Measurements from ENCODE around the gene CNTRL. TPM values are rescaled to one million over a fixed set of nuclear protein-coding genes. Genes with fewer than 3 reads are reported as not detected.

The CNTRL gene
- total RNA-seq, 1 donor from 2014 or later, result 23.3 TPM

DNA sequence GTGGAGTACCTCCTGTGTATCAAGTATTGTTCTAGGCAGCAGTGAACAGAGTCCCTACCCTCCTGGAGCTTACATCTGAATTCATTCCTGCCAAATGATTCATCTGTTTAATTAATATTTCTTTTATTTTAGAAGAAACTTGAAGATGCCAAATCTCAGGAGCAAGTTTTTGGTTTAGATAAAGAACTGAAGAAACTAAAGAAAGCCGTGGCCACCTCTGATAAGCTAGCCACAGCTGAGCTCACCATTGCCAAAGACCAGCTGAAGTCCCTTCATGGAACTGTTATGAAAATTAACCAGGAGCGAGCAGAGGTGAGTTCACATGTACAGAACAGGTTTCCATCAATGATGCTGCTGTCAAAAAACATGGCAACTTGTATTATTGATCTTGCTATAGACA, 69.0 kb downstream of the CNTRL start:
- no peak for DNase-seq (ENCODE audit: low spot score in 2 of 2, unreplicated experiment in 2 of 2)
- no peaks in the 10 kb centered on the region for H3K27me3 Mint-ChIP-seq (ENCODE audit: low read depth)
- TF ChIP-seq, protein P1, sequence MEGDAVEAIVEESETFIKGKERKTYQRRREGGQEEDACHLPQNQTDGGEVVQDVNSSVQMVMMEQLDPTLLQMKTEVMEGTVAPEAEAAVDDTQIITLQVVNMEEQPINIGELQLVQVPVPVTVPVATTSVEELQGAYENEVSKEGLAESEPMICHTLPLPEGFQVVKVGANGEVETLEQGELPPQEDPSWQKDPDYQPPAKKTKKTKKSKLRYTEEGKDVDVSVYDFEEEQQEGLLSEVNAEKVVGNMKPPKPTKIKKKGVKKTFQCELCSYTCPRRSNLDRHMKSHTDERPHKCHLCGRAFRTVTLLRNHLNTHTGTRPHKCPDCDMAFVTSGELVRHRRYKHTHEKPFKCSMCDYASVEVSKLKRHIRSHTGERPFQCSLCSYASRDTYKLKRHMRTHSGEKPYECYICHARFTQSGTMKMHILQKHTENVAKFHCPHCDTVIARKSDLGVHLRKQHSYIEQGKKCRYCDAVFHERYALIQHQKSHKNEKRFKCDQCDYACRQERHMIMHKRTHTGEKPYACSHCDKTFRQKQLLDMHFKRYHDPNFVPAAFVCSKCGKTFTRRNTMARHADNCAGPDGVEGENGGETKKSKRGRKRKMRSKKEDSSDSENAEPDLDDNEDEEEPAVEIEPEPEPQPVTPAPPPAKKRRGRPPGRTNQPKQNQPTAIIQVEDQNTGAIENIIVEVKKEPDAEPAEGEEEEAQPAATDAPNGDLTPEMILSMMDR (IDR thresholded peaks at IDR 0.05; ENCODE audit: unreplicated experiment), result no peak
- H3K4me1 Mint-ChIP-seq, result peaks cover 16% of the 10 kb centered on the region
- no peak overlapping the region for H3K4me3 Mint-ChIP-seq
- H3K9me3 Mint-ChIP-seq, result no peaks in the 10 kb centered on the region
- peaks cover 57% of the 10 kb centered on the region for H3K36me3 Mint-ChIP-seq
- no peak overlapping the region for H3K27ac Mint-ChIP-seq

DNA sequence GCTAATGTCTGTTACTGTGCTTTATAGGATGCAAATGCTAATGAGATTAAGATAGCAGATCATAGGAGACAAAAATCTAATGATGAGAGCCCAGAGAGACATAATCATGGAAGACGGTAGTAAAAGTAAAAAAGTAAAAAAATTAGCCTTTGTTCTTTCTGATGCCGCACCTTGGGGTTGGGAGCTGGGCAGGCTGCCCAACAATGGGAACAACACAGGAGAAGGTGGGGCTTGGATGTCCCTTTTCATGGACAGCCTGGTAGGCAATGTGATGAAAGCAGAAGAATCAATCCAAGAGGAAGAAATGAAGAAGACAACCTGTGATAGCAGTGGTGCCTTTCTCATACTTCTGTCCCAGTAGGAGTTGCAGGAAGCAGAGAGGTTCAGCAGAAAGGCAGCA, 69.7 kb downstream of the CNTRL start:
- H3K27ac Mint-ChIP-seq, result no peak overlapping the region
- H3K27me3 Mint-ChIP-seq (ENCODE audit: low read depth), result no peaks in the 10 kb centered on the region
- TF ChIP-seq, protein P1 (IDR thresholded peaks at IDR 0.05; ENCODE audit: unreplicated experiment), result no peak
- H3K4me3 Mint-ChIP-seq, result no peak overlapping the region
- no peaks in the 10 kb centered on the region for H3K9me3 Mint-ChIP-seq
- no peak for DNase-seq (ENCODE audit: low spot score in 2 of 2, unreplicated experiment in 2 of 2)
- H3K36me3 Mint-ChIP-seq, result peaks cover 60% of the 10 kb centered on the region
- peaks cover 11% of the 10 kb centered on the region for H3K4me1 Mint-ChIP-seq

DNA sequence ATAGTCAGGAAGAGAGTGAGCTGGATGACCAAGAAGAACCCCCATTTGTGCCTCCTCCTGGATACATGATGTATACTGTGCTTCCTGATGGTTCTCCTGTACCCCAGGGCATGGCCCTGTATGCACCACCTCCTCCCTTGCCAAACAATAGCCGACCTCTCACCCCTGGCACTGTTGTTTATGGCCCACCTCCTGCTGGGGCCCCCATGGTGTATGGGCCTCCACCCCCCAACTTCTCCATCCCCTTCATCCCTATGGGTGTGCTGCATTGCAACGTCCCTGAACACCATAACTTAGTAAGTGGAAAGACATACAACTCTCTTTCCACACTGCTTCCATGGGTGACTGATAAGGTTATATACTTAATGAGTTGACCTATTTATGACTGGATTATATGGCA, 75.4 kb downstream of the CNTRL start:
- TF ChIP-seq, protein P1 (IDR thresholded peaks at IDR 0.05; ENCODE audit: unreplicated experiment), result no peak
- H3K4me1 Mint-ChIP-seq, result no peaks in the 10 kb centered on the region
- H3K36me3 Mint-ChIP-seq, result peaks cover 55% of the 10 kb centered on the region
- no peak overlapping the region for H3K27ac Mint-ChIP-seq
- H3K4me3 Mint-ChIP-seq, result no peak overlapping the region
- no peaks in the 10 kb centered on the region for H3K9me3 Mint-ChIP-seq
- no peak for DNase-seq (ENCODE audit: low spot score in 2 of 2, unreplicated experiment in 2 of 2)
- no peaks in the 10 kb centered on the region for H3K27me3 Mint-ChIP-seq (ENCODE audit: low read depth)

DNA sequence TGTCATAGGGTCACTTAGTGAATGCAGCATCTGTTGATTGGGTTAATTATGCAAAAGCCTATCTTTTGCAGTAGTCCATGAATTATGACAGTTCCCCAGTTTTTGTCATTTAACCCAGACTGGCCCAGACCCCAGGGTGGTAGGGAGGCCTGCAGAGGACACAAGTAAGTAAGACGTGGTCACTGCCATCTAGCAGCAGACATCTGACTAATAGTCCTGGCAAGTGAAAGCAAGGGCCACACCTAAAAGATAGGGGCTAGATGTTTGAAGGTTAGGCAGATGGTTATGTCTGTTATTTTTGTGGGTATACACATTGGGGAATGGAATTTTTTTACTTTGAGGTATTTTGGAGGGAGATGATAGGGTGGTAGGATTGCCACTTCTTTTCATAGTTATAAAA, 78.9 kb downstream of the CNTRL start:
- TF ChIP-seq, protein P1 (IDR thresholded peaks at IDR 0.05; ENCODE audit: unreplicated experiment), result no peak
- peaks cover 44% of the 10 kb centered on the region for H3K36me3 Mint-ChIP-seq
- DNase-seq (ENCODE audit: low spot score in 2 of 2, unreplicated experiment in 2 of 2), result no peak
- no peaks in the 10 kb centered on the region for H3K27me3 Mint-ChIP-seq (ENCODE audit: low read depth)
- H3K27ac Mint-ChIP-seq, result no peak overlapping the region
- peaks cover 3% of the 10 kb centered on the region for H3K4me1 Mint-ChIP-seq
- H3K4me3 Mint-ChIP-seq, result no peak overlapping the region
- no peaks in the 10 kb centered on the region for H3K9me3 Mint-ChIP-seq

DNA sequence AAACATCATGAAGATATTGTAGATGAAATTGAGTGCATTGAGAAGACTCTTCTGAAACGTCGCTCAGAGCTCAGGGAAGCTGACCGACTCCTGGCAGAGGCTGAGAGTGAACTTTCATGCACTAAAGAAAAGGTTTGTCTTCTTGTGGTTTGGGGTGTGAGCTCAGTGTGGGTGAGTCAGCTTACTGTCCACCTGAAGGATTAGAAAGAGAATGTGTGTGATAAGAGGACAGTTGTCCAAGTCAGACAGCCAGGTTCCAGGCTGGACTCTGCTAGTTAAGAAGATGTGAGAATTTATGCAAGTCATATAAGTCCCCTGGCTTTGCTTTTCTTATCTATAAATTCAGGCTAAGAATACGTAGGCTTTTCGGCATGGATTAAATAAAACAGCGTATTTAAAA, 80.0 kb downstream of the CNTRL start:
- TF ChIP-seq, protein P1 (IDR thresholded peaks at IDR 0.05; ENCODE audit: unreplicated experiment), result no peak
- Mint-ChIP-seq H3K27me3 (ENCODE audit: low read depth) (no peaks in the 10 kb centered on the region), H3K36me3 (peaks cover 42% of the 10 kb centered on the region), H3K9me3 (no peaks in the 10 kb centered on the region), H3K4me3 (no peak overlapping the region), H3K4me1 (peaks cover 3% of the 10 kb centered on the region), H3K27ac (no peak overlapping the region)
- DNase-seq (ENCODE audit: low spot score in 2 of 2, unreplicated experiment in 2 of 2), result no peak

DNA sequence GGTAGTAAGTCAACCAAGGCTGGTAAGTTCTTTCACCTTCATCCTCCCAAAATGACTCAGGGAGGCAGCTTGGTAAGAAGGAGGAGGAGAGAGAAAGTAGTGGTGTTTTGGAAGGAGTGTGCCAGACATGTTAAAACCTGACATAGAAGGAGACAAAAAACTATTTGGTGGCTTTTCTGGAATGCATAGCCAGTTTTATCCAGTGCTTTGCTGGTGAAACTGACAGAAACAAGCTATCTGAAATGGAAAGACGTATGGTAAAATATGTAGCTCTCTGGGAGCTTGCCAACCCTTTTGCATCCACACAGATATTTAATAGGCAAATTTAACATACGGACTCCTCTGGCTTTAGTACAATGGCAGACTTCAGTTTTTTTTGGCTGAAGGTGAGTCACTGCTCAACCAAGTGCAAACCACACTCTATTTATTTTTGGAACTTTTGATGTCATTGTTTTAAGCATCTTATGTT, 81.5 kb downstream of the CNTRL start:
- Mint-ChIP-seq H3K27me3 (ENCODE audit: low read depth) (no peaks in the 10 kb centered on the region), H3K4me1 (peaks cover 3% of the 10 kb centered on the region), H3K9me3 (no peaks in the 10 kb centered on the region), H3K27ac (peak overlapping the region; percentile 55), H3K4me3 (no peak overlapping the region), H3K36me3 (peaks cover 45% of the 10 kb centered on the region)
- TF ChIP-seq, protein P1 (IDR thresholded peaks at IDR 0.05; ENCODE audit: unreplicated experiment), result no peak
- no peak for DNase-seq (ENCODE audit: low spot score in 2 of 2, unreplicated experiment in 2 of 2)
